ENCODE measurements around the gene HTT. TPM values are rescaled to one million over a fixed set of nuclear protein-coding genes. Genes with fewer than 3 reads are reported as not detected.

Gene HTT
- total RNA-seq, 1 experiment from 2014 or later, result 33.4 TPM

GRCh38 chr4:3200423-3201090 lies 126.1 kb downstream of the HTT start:
- no peak for DNase-seq (ENCODE audit: low spot score)

- DNase-seq (ENCODE audit: low spot score), result no peak
These were observed 127.5 kb downstream of the HTT start for GRCh38 chr4:3201718-3202702.

- DNase-seq (ENCODE audit: low spot score), result no peak
These were observed 128.6 kb downstream of the HTT start for GRCh38 chr4:3202836-3203820.

GRCh38 chr4:3203971-3204431 lies 129.5 kb downstream of the HTT start:
- DNase-seq (ENCODE audit: low spot score), result no peak

GRCh38 chr4:3205995-3206394 lies 131.5 kb downstream of the HTT start:
- no peak for DNase-seq (ENCODE audit: low spot score)

GRCh38 chr4:3206439-3207100 lies 132.1 kb downstream of the HTT start:
- no peak for DNase-seq (ENCODE audit: low spot score)

GRCh38 chr4:3207531-3208037 lies 133.1 kb downstream of the HTT start:
- DNase-seq (ENCODE audit: low spot score), result no peak

GRCh38 chr4:3208826-3209225 lies 134.3 kb downstream of the HTT start:
- no peak for DNase-seq (ENCODE audit: low spot score)

GRCh38 chr4:3209551-3210325 lies 135.3 kb downstream of the HTT start:
- DNase-seq (ENCODE audit: low spot score), result no peak

GRCh38 chr4:3210467-3210866 lies 136.0 kb downstream of the HTT start:
- DNase-seq (ENCODE audit: low spot score), result no peak

- no peak for DNase-seq (ENCODE audit: low spot score)
These were observed 137.4 kb downstream of the HTT start for GRCh38 chr4:3211866-3212265.

GRCh38 chr4:3212391-3213105 lies 138.1 kb downstream of the HTT start:
- DNase-seq (ENCODE audit: low spot score), result no peak

- DNase-seq (ENCODE audit: low spot score), result no peak
These were observed 138.6 kb downstream of the HTT start for GRCh38 chr4:3213106-3213425.

GRCh38 chr4:3213661-3214250 lies 139.3 kb downstream of the HTT start:
- no peak for DNase-seq (ENCODE audit: low spot score)

- DNase-seq (ENCODE audit: low spot score), result no peak
These were observed 140.8 kb downstream of the HTT start for GRCh38 chr4:3215256-3215655.

- DNase-seq (ENCODE audit: low spot score), result no peak
These were observed 141.3 kb downstream of the HTT start for GRCh38 chr4:3215733-3216132.

GRCh38 chr4:3217266-3217665 lies 142.8 kb downstream of the HTT start:
- DNase-seq (ENCODE audit: low spot score), result no peak

GRCh38 chr4:3217771-3218170 lies 143.3 kb downstream of the HTT start:
- DNase-seq (ENCODE audit: low spot score), result no peak
